Activated CD4-positive, alpha-beta T cell treated with anti-CD3 and anti-CD28 coated beads for 24 hours (primary cell): ENCODE data around the gene SYMPK.
"Not testable (repeated sequence)": the region's sequence is repeated elsewhere in the genome, so short reads cannot be mapped to it uniquely, and the experiment has no call there.

ENCODE experiments used
- DNase-seq, 2 donors: peaks; one replicate each; pipeline ENCODE4 v3.0.0-alpha.2; 2020; ENCODE audit warnings: low read depth in 2 of 2

The SYMPK gene

GRCh38 chr19:45862564-45863334 is at the start of gene SYMPK:
TSS of gene SYMPK (minus strand) at chr19:45863147. CDS start at chr19:45854495, 8,652 bp downstream.
- peak; percentile 96 to 99 for DNase-seq

DNA sequence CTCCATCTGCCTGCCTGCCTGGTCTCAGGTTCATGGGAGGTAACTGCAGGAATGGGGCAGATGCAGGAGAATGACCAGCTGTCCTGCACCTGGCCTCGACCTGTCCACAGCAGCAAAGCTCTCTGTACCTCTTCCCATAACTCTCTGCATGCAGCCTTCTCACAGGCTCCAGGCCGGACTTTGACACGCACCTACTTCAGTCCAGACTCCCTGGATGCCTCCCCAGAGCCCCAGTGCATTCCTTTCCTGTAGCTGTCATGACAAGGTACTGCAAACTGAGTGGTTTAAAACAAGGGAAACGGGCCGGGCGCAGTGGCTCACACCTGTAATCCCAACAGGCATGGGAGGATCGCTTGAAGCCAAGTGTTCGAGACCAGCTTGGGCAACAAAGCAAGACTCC is 48.3 kb upstream of the SYMPK start:
- no peak for DNase-seq

- DNase-seq, result no peak
Observed at GRCh38 chr19:45908956-45909355, 46.0 kb upstream of the SYMPK start.

DNA sequence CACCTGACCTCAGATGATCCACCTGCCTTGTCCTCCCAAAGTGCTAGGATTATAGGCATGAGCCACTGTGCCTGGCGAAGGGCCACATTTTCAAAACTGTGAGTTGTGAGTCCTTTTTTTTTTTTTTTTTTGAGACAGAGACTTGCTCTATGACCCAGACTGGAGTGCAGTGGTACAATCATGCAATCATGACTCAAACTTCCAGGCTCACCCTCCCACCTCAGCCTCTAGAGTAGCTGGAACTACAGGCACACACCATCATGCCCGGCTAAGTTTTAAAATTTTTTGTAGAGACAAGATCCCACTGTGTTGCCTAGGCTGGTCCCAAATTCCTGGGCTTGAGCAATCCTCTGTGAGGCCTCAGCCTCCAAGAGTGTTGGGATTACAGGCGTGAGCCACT is 43.3 kb upstream of the SYMPK start:
- DNase-seq, result no peak

GRCh38 chr19:45905011-45905410 is 42.1 kb upstream of the SYMPK start:
- no peak for DNase-seq

DNA sequence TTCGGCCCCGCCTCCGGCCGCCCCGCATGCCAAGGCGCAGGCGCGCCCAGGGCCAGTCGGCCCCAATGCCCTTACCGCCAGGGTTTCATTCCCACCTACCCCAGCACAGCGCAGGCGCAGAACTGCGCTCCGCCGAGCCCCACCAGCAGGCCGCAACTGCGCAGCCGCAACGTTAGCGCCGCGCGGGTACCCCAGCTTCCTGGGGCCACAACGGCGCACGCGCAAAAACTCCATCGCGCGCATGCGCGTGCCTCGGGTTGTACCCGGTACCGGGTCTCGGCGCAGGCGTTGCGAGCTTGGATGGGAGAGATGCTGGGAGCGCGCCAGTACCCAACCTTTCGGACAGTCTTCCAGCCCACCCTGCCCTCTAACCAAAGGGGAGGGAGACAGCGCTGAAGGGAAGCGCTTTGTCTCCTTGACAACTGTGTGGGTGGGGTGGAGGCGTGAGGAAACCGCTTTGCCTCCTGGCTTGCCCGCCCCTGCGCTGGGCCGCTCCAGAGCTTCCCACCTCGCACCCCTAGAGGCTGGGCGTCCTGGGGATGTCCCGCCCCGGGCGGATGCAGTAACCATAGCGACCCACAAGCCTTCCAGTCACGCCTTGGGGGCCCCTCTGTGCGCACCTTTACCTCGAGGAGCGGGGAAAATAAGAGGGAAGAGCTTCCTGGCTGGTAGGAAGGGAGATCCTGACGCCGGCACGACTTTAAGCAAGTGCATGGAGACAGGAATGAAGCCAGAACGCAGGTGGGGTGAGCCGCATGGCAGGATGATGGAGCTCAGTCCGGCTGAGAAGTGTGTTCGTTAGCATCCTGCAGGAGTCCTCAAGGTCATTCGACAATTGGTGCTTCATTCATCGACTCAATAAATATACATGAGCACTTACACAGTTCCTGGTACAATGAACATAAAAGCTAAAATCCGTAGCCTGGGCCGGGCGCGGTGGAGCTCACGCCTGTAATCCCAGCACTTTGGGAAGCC is 40.0 kb upstream of the SYMPK start:
- peak; percentile 99 for DNase-seq

GRCh38 chr19:45901912-45902650 is 39.1 kb upstream of the SYMPK start, which contains the start of gene MYPOP:
TSS of gene MYPOP (minus strand) at chr19:45902613. CDS start at chr19:45901773, 840 bp downstream.
- DNase-seq, result no peak

DNA sequence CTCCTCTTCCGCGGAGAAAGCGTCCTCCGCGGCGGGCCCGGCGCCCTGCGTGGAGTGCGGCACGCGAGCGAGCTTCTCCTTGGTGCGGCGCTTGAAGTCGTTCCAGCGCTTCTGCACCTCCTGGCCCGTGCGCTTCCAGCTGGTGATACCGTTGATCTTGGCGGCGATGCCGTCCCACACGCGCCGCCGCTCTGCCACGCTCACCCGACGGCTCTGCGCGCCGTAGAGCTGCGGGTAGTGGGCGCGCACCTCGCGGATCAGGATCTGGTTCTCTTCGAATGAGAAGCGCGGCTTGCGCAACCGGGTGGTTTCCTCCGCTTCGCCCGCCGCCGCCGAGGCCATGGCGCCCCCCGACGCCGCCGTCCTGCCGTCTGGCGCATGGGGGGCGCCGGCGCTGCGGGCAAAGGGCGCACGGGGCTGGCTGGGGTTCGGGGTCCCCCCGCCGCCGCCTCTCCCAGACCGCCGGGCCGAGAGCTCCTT is 38.5 kb upstream of the SYMPK start:
- no peak for DNase-seq

GRCh38 chr19:45900738-45901431 is 37.9 kb upstream of the SYMPK start:
- DNase-seq, result no peak

DNA sequence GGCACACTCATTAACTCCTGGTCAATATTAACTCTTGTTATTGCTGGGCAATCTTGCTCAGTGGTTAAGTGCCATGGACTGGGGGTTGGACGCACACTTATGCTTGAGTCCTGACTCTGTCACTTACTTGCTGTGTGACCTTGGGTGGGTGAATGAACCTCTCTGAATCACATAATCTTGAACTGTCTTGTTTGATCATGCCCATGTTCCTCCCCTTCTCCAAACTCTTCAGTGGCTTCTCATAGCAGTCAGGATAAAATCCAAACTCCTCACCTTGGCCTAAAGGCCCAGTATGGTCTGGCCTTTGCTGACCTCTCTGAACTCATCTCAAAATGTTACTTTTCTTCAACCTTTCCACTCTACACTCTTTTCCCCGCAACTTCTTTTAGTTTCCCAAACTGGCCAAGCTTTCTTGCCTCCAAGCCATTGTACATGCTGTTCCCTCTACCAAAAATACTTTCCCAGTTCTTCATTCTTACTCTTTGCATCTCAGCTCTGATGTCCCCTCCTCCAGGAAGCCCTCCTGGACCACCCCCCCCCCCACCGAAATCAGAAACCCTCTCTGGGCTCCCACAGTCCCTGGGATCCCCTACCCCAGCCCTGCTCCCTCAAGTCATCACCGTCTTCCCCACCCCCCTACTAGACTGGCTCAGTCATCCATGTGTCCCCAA is 37.1 kb upstream of the SYMPK start:
- no peak for DNase-seq

DNA sequence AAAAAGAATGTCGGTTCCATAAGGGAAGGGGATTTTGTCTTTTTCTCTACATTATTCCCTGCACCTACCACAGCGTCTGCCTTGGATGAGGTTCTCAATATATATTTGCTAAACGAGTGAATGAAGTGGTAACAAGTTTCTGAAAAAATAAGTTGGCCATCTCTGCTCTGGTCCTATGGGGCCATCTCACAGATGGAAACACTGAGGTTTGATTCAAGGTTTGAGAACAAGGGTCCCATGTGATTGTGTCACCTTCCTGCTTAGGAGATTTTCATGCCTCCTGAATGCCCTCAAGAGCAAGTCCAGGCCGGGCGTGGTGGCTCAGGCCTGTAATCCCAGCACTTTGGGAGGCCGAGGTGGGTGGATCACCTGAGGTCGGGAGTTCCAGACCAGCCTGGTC is 36.3 kb upstream of the SYMPK start:
- DNase-seq, result no peak

DNA sequence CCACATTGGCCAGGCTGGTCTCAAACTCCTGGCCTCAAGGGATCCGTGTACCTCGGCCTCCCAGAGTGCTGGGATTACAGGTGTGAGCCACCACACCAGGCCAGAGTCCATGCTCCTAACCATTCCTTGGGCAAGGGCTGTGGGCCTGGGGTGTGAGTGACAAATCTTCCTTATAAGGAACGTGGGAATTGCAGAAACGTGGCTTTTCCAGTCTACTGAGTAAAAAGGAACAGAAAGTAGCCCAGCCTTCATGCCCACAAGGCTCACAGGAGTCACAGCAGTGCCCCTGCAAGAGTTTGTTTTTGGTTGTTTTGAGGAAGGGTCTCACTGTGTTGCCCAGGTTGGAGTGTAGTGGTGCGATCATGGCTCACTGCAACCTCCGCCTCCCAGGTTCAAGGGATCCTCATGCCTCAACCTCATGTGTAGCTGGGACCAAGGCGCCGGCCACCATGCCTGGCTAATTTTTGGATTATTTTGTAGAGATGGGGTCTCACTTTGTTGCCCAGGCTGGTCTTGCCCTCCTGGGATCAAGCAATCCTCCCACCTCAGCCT is 34.4 kb upstream of the SYMPK start:
- no peak for DNase-seq

DNA sequence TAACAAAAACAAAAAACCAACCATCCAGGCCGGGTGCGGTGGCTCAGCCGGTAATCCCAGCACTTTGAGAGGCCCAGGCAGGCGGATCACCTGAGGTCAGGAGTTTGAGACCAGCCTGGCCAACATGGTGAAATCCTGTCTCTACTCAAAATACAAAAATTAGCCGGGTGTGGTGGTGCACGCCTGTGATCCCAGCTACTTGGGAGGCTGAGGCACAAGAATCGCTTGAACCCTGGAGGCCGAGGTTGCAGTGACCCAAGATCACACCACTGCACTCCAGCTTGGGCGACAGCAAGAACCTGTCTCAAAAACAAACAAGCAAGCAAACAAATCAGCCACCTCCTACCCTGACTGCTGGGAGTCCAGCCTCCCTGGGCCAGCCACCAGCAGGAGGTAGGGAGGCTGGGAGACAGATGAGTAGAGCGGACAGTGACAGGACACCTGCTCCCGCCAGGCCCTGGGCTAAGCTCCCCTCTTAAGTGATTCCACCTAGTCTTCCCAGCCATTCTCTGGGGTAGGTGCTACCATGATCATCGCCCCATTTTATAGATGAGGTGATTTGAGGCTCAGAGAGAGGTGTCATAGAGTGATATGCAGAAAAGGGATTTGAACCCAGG is 33.1 kb upstream of the SYMPK start:
- not testable (repeated sequence) for DNase-seq

GRCh38 chr19:45895519-45895972 is 32.6 kb upstream of the SYMPK start:
- no peak for DNase-seq

- no peak for DNase-seq
Observed at GRCh38 chr19:45890877-45891276, 27.9 kb upstream of the SYMPK start.

DNA sequence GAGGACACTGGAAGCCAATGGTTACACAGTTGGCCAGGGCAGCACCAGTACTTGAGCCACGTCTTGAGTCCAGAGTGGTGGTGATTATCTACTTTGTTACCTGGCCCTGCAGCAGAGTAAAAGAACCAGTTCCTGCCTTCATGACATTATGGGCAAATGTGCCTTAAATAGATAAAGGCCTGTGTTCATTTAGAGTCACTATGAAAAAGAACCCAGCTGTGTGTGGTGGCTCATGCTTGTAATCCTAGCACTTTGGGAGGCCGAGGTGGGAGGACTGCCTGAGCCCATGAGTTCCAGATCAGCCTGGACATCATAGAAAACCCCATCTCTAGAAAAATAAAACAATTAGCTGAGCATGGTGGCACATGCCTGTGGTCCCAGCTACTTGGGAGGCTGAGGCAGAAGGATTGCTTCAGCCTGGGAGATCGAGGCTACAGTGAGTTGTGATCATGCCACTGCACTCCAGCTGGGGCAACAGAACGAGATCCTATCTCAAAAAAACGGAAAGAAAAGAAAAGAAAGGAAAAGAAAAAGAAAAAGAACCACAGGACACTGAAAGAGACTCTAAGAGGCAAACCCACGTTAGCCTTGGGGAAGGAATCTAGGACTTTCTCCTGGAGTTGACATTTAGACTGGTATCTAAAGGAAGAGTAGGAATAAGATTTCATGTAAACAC is 26.4 kb upstream of the SYMPK start:
- DNase-seq, result no peak

- no peak for DNase-seq
Observed at GRCh38 chr19:45887200-45887710, 24.3 kb upstream of the SYMPK start.

DNA sequence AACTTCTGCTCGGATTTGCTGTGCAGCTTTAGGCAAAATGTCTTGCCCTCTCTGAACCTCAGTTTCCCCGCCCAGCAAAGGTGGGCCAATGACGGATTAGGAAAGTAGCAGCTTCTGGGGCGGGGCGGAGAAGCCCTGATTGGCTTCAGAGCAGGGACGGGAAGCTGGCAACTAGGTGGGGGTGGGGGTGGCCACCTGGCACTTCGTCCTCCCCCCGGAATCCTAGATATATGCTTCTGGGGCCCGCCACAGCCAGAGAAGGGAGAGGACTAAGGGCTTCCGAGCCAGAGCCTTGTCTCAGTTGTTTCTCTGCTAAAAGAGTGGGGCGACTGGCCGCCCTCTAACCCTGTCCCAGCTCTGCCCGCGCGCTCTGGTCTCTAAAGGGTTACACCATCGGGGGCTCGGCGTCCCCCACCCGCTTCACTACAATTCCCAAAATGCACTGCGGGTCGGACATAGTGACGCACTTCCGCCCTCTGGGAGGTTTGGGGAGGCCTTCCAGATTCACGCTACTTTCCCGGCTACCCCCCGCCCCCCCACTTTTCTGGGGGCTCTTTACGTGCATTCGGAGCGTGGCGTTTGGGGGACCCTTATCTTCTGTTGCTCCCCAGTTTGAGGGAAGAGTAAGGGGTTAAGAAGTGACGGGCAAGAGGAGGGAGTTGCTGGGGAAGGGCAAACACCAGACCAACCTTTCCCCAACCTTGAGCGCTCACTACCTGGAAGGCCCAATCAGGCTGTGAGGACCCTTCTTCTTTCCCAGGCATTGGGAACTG is 23.7 kb upstream of the SYMPK start:
- DNase-seq, result peak; percentile 78 to 81
